Measurements from ENCODE around the gene CCN5. TPM values are rescaled to one million over a fixed set of nuclear protein-coding genes. Genes with fewer than 3 reads are reported as not detected.

The CCN5 gene
- total and polyA plus RNA-seq, 2 experiments from 2014 or later: 23.6 to 47.3 TPM

- Histone ChIP-seq H3K79me2 (ENCODE audit: insufficient read depth) (no peaks in the 10 kb centered on the region), H3K36me3 (ENCODE audit: low read depth) (no peaks in the 10 kb centered on the region), H3K4me3 (no peak overlapping the region; the same call in 1 of the 2 replicates), H3K27ac (no peak overlapping the region), H3K4me1 (ENCODE audit: insufficient read depth) (0 out of 2 replicates have a peak, but pooled peaks cover 3% of the 10 kb centered on the region), H3K9me2 (ENCODE audit: insufficient read depth) (no peaks in the 10 kb centered on the region), H3K4me2 (ENCODE audit: unreplicated experiment) (no peak overlapping the region), H3K9ac (no peak overlapping the region), H2AFZ (peak overlapping the region; percentile 55; the same call in 1 of the 2 replicates), H4K20me1 (ENCODE audit: insufficient read depth) (no peaks in the 10 kb centered on the region), H3K9me3 (ENCODE audit: low read depth) (no peaks in the 10 kb centered on the region), H3K27me3 (replicated peaks; ENCODE audit: insufficient read depth) (no peaks in the 10 kb centered on the region), H3F3A (ENCODE audit: insufficient read depth) (no peaks in the 10 kb centered on the region; the same call in 1 of the 2 replicates)
- no peak for TF ChIP-seq EZH2phosphoT487 (IDR thresholded peaks at IDR 0.05; ENCODE audit: insufficient read depth, low read depth)
- no peak for TF ChIP-seq EZH2 (IDR thresholded peaks at IDR 0.05; ENCODE audit: insufficient read depth, poor library complexity, severe bottlenecking)
- in situ Hi-C loops (cut with MboI): loop anchor here (10.0 kb wide), 1 partner anchor 180 kb away; no protein-coding TSS in a partner anchor
- no peak for DNase-seq
- WGBS, 2 experiments (ENCODE audit: low coverage in 1 of 2, low lambda C conversion rate in 2 of 2, missing lambda C conversion rate in 2 of 2): 50 to 53% methylated on average over 6 of the region's 6 CpGs
Observed at GRCh38 chr20:44684047-44684967, 30.9 kb upstream of the CCN5 start.

GRCh38 chr20:44686934-44687333 lies 28.2 kb upstream of the CCN5 start:
- DNase-seq: no peak
- Histone ChIP-seq H3K27me3 (replicated peaks; ENCODE audit: insufficient read depth) (no peaks in the 10 kb centered on the region), H3K27ac (no peak overlapping the region), H3K9ac (no peak overlapping the region), H3K4me3 (no peak overlapping the region), H3K9me2 (ENCODE audit: insufficient read depth) (no peaks in the 10 kb centered on the region), H3F3A (ENCODE audit: insufficient read depth) (peaks cover 7% of the 10 kb centered on the region), H3K4me1 (ENCODE audit: insufficient read depth) (peaks cover 13% of the 10 kb centered on the region), H3K9me3 (ENCODE audit: low read depth) (no peaks in the 10 kb centered on the region), H3K4me2 (ENCODE audit: unreplicated experiment) (no peak overlapping the region), H2AFZ (no peak overlapping the region), H3K79me2 (ENCODE audit: insufficient read depth) (no peaks in the 10 kb centered on the region), H4K20me1 (ENCODE audit: insufficient read depth) (no peaks in the 10 kb centered on the region), H3K36me3 (ENCODE audit: low read depth) (no peaks in the 10 kb centered on the region)
- in situ Hi-C loops (cut with MboI): loop anchor here (5.0 to 10.0 kb wide), 2 partner anchors 45 to 178 kb away; no protein-coding TSS in a partner anchor
- WGBS, 2 experiments (ENCODE audit: low coverage in 1 of 2, low lambda C conversion rate in 2 of 2, missing lambda C conversion rate in 2 of 2): 80 to 89% methylated on average over 4 of the region's 4 CpGs
- TF ChIP-seq EZH2phosphoT487 (IDR thresholded peaks at IDR 0.05; ENCODE audit: insufficient read depth, low read depth) (no peak), EZH2 (IDR thresholded peaks at IDR 0.05; ENCODE audit: insufficient read depth, poor library complexity, severe bottlenecking) (no peak)

- no peak overlapping the region for H2AFZ ChIP-seq
- H3K9ac ChIP-seq: no peak overlapping the region
- H3K27ac ChIP-seq: no peak overlapping the region
- no peak overlapping the region for H3K4me3 ChIP-seq
- TF ChIP-seq EZH2phosphoT487 (IDR thresholded peaks at IDR 0.05; ENCODE audit: insufficient read depth, low read depth): no peak
- TF ChIP-seq EZH2 (IDR thresholded peaks at IDR 0.05; ENCODE audit: insufficient read depth, poor library complexity, severe bottlenecking): no peak
- H3F3A ChIP-seq (ENCODE audit: insufficient read depth): peaks cover 17% of the 10 kb centered on the region
- peaks cover 24% of the 10 kb centered on the region for H3K4me1 ChIP-seq (ENCODE audit: insufficient read depth)
- no peaks in the 10 kb centered on the region for H3K27me3 ChIP-seq (replicated peaks; ENCODE audit: insufficient read depth)
- no peaks in the 10 kb centered on the region for H3K36me3 ChIP-seq (ENCODE audit: low read depth)
- 71 to 76% methylated on average over 7 of the region's 7 CpGs for WGBS, 2 experiments (ENCODE audit: low coverage in 1 of 2, low lambda C conversion rate in 2 of 2, missing lambda C conversion rate in 2 of 2)
- in situ Hi-C loops (cut with MboI): loop anchor here (5.0 to 10.0 kb wide), 2 partner anchors 44 to 177 kb away; no protein-coding TSS in a partner anchor
- H3K9me3 ChIP-seq (ENCODE audit: low read depth): no peaks in the 10 kb centered on the region
- no peaks in the 10 kb centered on the region for H4K20me1 ChIP-seq (ENCODE audit: insufficient read depth)
- no peaks in the 10 kb centered on the region for H3K9me2 ChIP-seq (ENCODE audit: insufficient read depth)
- no peak for DNase-seq
- no peaks in the 10 kb centered on the region for H3K79me2 ChIP-seq (ENCODE audit: insufficient read depth)
- H3K4me2 ChIP-seq (ENCODE audit: unreplicated experiment): no peak overlapping the region
Observed at GRCh38 chr20:44688053-44688625, 27.0 kb upstream of the CCN5 start.

GRCh38 chr20:44689809-44690208 lies 25.4 kb upstream of the CCN5 start:
- in situ Hi-C loops (cut with MboI): loop anchor here (5.0 to 10.0 kb wide), 2 partner anchors 42 to 175 kb away; no protein-coding TSS in a partner anchor
- H3K4me2 ChIP-seq (ENCODE audit: unreplicated experiment): no peak overlapping the region

More at GRCh38 chr20:44689809-44690208, 25.4 kb upstream of the CCN5 start:
- Histone ChIP-seq H3K36me3 (ENCODE audit: low read depth) (no peaks in the 10 kb centered on the region), H3K9me3 (ENCODE audit: low read depth) (no peaks in the 10 kb centered on the region), H3K9me2 (ENCODE audit: insufficient read depth) (no peaks in the 10 kb centered on the region), H3K4me3 (no peak overlapping the region), H3K4me1 (ENCODE audit: insufficient read depth) (peaks cover 40% of the 10 kb centered on the region), H3K27ac (no peak overlapping the region), H2AFZ (no peak overlapping the region), H3K9ac (no peak overlapping the region), H3K79me2 (ENCODE audit: insufficient read depth) (no peaks in the 10 kb centered on the region), H3F3A (ENCODE audit: insufficient read depth) (peaks cover 34% of the 10 kb centered on the region), H4K20me1 (ENCODE audit: insufficient read depth) (no peaks in the 10 kb centered on the region), H3K27me3 (replicated peaks; ENCODE audit: insufficient read depth) (no peaks in the 10 kb centered on the region)
- 71% methylated on average over 3 of the region's 3 CpGs for whole genome bisulfite sequencing, 2 experiments (ENCODE audit: low coverage in 1 of 2, low lambda C conversion rate in 2 of 2, missing lambda C conversion rate in 2 of 2)
- no peak for TF ChIP-seq EZH2phosphoT487 (IDR thresholded peaks at IDR 0.05; ENCODE audit: insufficient read depth, low read depth)
- no peak for TF ChIP-seq EZH2 (IDR thresholded peaks at IDR 0.05; ENCODE audit: insufficient read depth, poor library complexity, severe bottlenecking)
- no peak for DNase-seq
